GM12892 (cell line): ENCODE results near the gene PEX11G.

Source experiments
- POLR2A ChIP-seq: IDR thresholded peaks from 2 replicates; pipeline ENCODE4 v1.6.1; 2011; ENCODE audit warnings: low read depth, low read length, control low read depth
- POLR2AphosphoS5 ChIP-seq: IDR thresholded peaks from 2 replicates; pipeline ENCODE4 v1.6.1; 2011; ENCODE audit warnings: low read depth, low read length, control low read depth
- TAF1 ChIP-seq: IDR thresholded peaks from 2 replicates; pipeline ENCODE4 v1.6.1; 2011; ENCODE audit warnings: low read depth, mild to moderate bottlenecking, control low read depth, low read length, borderline replicate concordance

- TF ChIP-seq POLR2A (no peak), POLR2AphosphoS5 (no peak), TAF1 (no peak)
These were observed 7.9 kb downstream of the PEX11G start for GRCh38 chr19:7480970-7481255.
